Osteocyte (in vitro differentiated cells): ENCODE measurements around the gene C4orf33. TPM values are rescaled to one million over a fixed set of nuclear protein-coding genes. Genes with fewer than 3 reads are reported as not detected.
A peak's percentile ranks its signal among the peaks of the same experiment; 100 is the strongest.

Source experiments
- DNase-seq: peaks from one replicate; pipeline ENCODE4 v3.0.0; 2021; ENCODE audit warnings: mixed read lengths; ENCODE audit not compliant: unreplicated experiment; ENCODE audit errors: extremely low spot score
- H3K27ac Mint-ChIP-seq: one replicate; pipeline ENCODE4 v1.8.0; 2021; ENCODE audit warnings: mild to moderate bottlenecking, mixed read lengths; ENCODE audit not compliant: unreplicated experiment
- H3K27me3 Mint-ChIP-seq: one replicate; pipeline ENCODE4 v1.8.0; 2021; ENCODE audit warnings: mixed read lengths; ENCODE audit not compliant: unreplicated experiment
- H3K36me3 Mint-ChIP-seq: one replicate; pipeline ENCODE4 v1.8.0; 2021; ENCODE audit warnings: mixed read lengths; ENCODE audit not compliant: unreplicated experiment
- H3K4me1 Mint-ChIP-seq: one replicate; pipeline ENCODE4 v1.8.0; 2021; ENCODE audit warnings: mixed read lengths; ENCODE audit not compliant: unreplicated experiment
- H3K4me3 Mint-ChIP-seq: one replicate; pipeline ENCODE4 v1.8.0; 2021; ENCODE audit warnings: mild to moderate bottlenecking, moderate library complexity, mixed read lengths; ENCODE audit not compliant: unreplicated experiment
- H3K9me3 Mint-ChIP-seq: one replicate; pipeline ENCODE4 v1.8.0; 2021; ENCODE audit warnings: mixed read lengths; ENCODE audit not compliant: unreplicated experiment
- CTCF ChIP-seq: fragments of 200-600 bp; sonication (generic); IDR thresholded peaks from 2 replicates; pipeline ENCODE4 v1.5.0; 2021; ENCODE audit warnings: antibody characterized with exemption, mild to moderate bottlenecking, moderate library complexity
- total RNA-seq: library from RNA; stranded (reverse); gene quantifications from 2 replicates; pipeline ENCODE4 v1.2.1, GENCODE V29; 2021

Gene C4orf33
- total RNA-seq, 1 donor from 2014 or later = 6.7 TPM

- Mint-ChIP-seq H3K27ac (no peak overlapping the region), H3K27me3 (no peaks in the 10 kb centered on the region)
These were observed 14.2 kb downstream of the C4orf33 start for GRCh38 chr4:129109965-129110824.

GRCh38 chr4:129110931-129111330 lies 15.0 kb downstream of the C4orf33 start:
- no peaks in the 10 kb centered on the region for H3K9me3 Mint-ChIP-seq
- no peaks in the 10 kb centered on the region for H3K27me3 Mint-ChIP-seq
- no peak for DNase-seq
- H3K27ac Mint-ChIP-seq = no peak overlapping the region
- H3K4me3 Mint-ChIP-seq = no peak overlapping the region
- H3K4me1 Mint-ChIP-seq = peaks cover 14% of the 10 kb centered on the region
- H3K36me3 Mint-ChIP-seq = peaks cover 10% of the 10 kb centered on the region
- TF ChIP-seq CTCF = no peak

More at GRCh38 chr4:129109965-129110824, 14.2 kb downstream of the C4orf33 start:
- DNase-seq = no peak
- Mint-ChIP-seq H3K9me3 (no peaks in the 10 kb centered on the region), H3K4me1 (peaks cover 14% of the 10 kb centered on the region), H3K4me3 (no peak overlapping the region), H3K36me3 (peaks cover 10% of the 10 kb centered on the region)
- TF ChIP-seq CTCF = no peak

GRCh38 chr4:129111919-129112318 lies 16.0 kb downstream of the C4orf33 start:
- TF ChIP-seq CTCF = no peak
- no peak for DNase-seq
- H3K4me3 Mint-ChIP-seq = no peak overlapping the region
- H3K36me3 Mint-ChIP-seq = peaks cover 10% of the 10 kb centered on the region
- H3K4me1 Mint-ChIP-seq = peaks cover 14% of the 10 kb centered on the region
- H3K9me3 Mint-ChIP-seq = no peaks in the 10 kb centered on the region
- no peak overlapping the region for H3K27ac Mint-ChIP-seq
- no peaks in the 10 kb centered on the region for H3K27me3 Mint-ChIP-seq

- no peak for DNase-seq
- peaks cover 14% of the 10 kb centered on the region for H3K4me1 Mint-ChIP-seq
- H3K36me3 Mint-ChIP-seq = peaks cover 12% of the 10 kb centered on the region
- no peak overlapping the region for H3K27ac Mint-ChIP-seq
- peaks cover 2% of the 10 kb centered on the region for H3K9me3 Mint-ChIP-seq
- H3K4me3 Mint-ChIP-seq = no peak overlapping the region
- no peaks in the 10 kb centered on the region for H3K27me3 Mint-ChIP-seq
- no peak for TF ChIP-seq CTCF
These were observed 17.5 kb downstream of the C4orf33 start for GRCh38 chr4:129113434-129113833.

GRCh38 chr4:129113919-129114318 lies 18.0 kb downstream of the C4orf33 start:
- Mint-ChIP-seq H3K9me3 (peaks cover 5% of the 10 kb centered on the region), H3K36me3 (peaks cover 12% of the 10 kb centered on the region), H3K27ac (peak overlapping the region; percentile 61), H3K4me1 (peaks cover 14% of the 10 kb centered on the region), H3K4me3 (no peak overlapping the region), H3K27me3 (no peaks in the 10 kb centered on the region)
- no peak for DNase-seq
- TF ChIP-seq CTCF = no peak
